PFSK-1 (cell line): ENCODE measurements around the gene GOLGA6C.

Source experiments
- FOXP2 ChIP-seq: optimal IDR thresholded peaks from 2 replicates; pipeline ENCODE3; 2011; ENCODE audit warnings: borderline replicate concordance, control low read depth, inconsistent platforms; ENCODE audit not compliant: insufficient read depth; ENCODE audit errors: extremely low read length, extremely low read depth
- POLR2AphosphoS5 ChIP-seq: IDR thresholded peaks from 2 replicates; pipeline ENCODE4 v1.6.1; 2012; ENCODE audit warnings: low read depth, mild to moderate bottlenecking, control low read depth, low read length, moderate library complexity
- SIN3A ChIP-seq: IDR thresholded peaks from 2 replicates; pipeline ENCODE4 v1.6.1; 2012; ENCODE audit warnings: mild to moderate bottlenecking, low read length, moderate library complexity, borderline replicate concordance; ENCODE audit not compliant: insufficient read depth
- TAF1 ChIP-seq: IDR thresholded peaks from 2 replicates; pipeline ENCODE4 v1.6.1; 2012; ENCODE audit warnings: low read length, control low read depth, borderline replicate concordance; ENCODE audit not compliant: insufficient read depth
- TF ChIP-seq, protein P1 (sequence below), 2 experiments: IDR thresholded peaks; 2 replicates each; pipeline versions ENCODE4 v1.6.1 to v1.8.0; 2011 to 2012; ENCODE audit warnings: low read depth in 2 of 2, low read length in 2 of 2, control low read depth in 1 of 2, inconsistent platforms in 1 of 2, mild to moderate bottlenecking in 1 of 2, moderate library complexity in 1 of 2; ENCODE audit not compliant: insufficient read depth in 1 of 2

The GOLGA6C gene

GRCh38 chr15:75212200-75212858, 45.8 kb upstream of the GOLGA6C start:
- no peak for TF ChIP-seq TAF1
- TF ChIP-seq FOXP2 = no peak
- TF ChIP-seq SIN3A = no peak

GRCh38 chr15:75213212-75213767, 44.8 kb upstream of the GOLGA6C start:
- no peak for TF ChIP-seq FOXP2

- peak; percentile 59 for TF ChIP-seq POLR2AphosphoS5
- no peak for TF ChIP-seq SIN3A
Observed at GRCh38 chr15:75213768-75214221, 44.3 kb upstream of the GOLGA6C start.

DNA sequence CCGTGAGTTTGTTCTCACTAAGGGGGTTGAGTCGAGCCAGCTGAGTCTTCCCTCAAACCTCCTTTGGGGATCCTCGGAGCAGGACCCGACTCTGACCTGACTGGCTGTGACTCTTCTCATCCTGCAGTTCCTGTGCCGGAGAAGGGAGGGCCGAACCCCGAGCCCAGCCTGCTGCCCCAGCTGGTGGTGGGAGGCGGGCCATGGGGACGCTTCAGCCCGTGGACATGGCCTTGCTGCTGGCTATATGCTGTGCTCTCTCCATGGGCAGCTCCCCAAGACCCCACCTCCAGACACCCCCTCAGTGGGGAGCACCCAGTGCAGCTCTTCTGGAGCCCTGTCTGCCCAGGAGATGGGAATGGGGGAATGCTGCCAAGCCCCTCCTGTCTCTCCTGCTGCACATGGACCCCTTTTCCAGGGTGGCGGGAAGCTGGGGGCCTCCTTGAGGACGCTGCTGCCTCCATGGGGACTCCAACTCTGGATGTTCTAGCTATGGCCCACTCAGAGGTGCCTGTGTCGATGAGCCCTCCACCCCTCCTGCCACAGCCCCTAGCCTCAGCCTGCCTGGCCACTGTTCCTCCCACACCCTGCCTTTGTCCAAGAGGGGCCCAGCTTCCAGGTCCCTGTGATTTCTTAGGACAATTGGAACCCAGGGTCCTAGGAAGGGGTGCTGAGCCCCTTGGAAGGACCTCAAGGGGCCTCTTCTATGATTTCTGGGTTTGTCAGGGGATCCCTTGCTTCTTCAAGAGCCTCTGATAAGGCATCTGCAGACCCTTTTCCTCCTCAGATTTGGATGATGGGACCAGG, 43.6 kb upstream of the GOLGA6C start:
- TF ChIP-seq, protein P1, sequence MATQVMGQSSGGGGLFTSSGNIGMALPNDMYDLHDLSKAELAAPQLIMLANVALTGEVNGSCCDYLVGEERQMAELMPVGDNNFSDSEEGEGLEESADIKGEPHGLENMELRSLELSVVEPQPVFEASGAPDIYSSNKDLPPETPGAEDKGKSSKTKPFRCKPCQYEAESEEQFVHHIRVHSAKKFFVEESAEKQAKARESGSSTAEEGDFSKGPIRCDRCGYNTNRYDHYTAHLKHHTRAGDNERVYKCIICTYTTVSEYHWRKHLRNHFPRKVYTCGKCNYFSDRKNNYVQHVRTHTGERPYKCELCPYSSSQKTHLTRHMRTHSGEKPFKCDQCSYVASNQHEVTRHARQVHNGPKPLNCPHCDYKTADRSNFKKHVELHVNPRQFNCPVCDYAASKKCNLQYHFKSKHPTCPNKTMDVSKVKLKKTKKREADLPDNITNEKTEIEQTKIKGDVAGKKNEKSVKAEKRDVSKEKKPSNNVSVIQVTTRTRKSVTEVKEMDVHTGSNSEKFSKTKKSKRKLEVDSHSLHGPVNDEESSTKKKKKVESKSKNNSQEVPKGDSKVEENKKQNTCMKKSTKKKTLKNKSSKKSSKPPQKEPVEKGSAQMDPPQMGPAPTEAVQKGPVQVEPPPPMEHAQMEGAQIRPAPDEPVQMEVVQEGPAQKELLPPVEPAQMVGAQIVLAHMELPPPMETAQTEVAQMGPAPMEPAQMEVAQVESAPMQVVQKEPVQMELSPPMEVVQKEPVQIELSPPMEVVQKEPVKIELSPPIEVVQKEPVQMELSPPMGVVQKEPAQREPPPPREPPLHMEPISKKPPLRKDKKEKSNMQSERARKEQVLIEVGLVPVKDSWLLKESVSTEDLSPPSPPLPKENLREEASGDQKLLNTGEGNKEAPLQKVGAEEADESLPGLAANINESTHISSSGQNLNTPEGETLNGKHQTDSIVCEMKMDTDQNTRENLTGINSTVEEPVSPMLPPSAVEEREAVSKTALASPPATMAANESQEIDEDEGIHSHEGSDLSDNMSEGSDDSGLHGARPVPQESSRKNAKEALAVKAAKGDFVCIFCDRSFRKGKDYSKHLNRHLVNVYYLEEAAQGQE (IDR thresholded peaks at IDR 0.05; ENCODE audit: insufficient read depth in 1 of 2, low read depth in 2 of 2, low read length in 2 of 2) = no peak
- TF ChIP-seq FOXP2 = peak; percentile 9

DNA sequence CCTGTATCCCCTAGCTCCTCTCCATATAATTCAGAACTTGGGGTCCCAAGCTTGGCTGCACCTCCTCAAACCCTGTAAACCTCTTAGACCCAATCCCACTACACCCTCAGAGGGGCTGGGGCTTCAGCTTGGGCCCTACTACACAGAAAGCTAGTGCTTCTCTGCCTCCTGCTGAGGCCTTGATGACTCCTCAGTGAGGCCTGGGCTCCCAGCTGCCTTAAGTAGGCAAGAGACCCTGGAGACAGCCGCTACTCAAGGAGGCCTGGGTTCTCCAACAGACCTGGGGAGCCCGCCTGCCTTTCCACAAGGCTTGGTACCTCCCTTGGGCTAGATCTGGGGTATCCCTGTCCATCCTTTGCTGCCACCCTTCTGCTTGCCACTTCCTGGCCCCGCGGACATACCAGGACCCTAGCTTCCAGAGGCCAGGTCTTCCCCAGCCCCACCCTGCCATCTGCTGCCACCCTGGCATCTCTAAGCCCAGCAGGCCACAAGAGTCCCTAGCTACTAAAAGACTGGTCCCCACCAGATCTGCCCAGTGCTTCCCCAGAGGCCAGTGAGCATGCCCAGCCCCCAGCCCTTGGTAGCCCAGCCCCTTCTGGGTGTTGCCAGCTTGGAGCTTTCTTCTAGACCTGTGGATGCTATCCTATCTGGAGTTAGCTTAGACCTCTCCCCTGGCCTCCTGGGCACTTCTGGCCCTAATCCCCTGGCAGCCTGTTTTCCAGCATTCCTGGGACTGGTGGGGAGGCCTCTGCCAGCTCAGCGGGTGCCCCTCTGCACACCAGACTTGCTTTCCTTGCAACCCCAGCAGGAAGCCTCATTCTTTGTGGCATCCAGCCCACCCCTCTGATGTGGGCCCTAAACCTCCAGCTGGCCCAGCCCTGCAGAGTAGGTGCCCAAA, 42.8 kb upstream of the GOLGA6C start:
- TF ChIP-seq FOXP2 (no peak), SIN3A (no peak), POLR2AphosphoS5 (no peak; the same call in 1 of the 2 replicates), TAF1 (no peak)
- TF ChIP-seq, protein P1 (IDR thresholded peaks at IDR 0.05; ENCODE audit: insufficient read depth in 1 of 2, low read depth in 2 of 2, low read length in 2 of 2) = no peak

DNA sequence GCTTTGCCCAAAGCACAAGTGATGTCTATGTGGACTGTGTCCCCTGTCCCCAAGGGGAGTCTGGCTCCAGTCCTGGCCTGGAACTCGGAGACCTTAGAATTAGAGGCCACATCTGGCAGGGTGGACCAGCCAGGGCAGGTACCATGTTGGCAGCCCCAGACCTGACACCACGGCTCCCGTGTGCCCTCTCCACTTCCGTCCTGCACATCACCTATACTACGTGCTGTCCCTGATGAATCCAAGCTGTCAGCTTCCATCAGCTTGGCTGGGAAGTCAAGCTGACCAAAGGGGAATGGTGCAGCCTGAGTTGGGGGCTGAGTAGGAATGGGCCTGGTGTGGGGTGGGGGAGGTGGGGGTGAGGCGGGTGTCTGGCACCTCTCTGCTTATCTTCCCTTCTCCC, 41.1 kb upstream of the GOLGA6C start:
- TF ChIP-seq, protein P1 (IDR thresholded peaks at IDR 0.05; ENCODE audit: insufficient read depth in 1 of 2, low read depth in 2 of 2, low read length in 2 of 2) = no peak
- TF ChIP-seq POLR2AphosphoS5 = no peak
- TF ChIP-seq TAF1 = no peak
- no peak for TF ChIP-seq FOXP2
- TF ChIP-seq SIN3A = no peak
